GM12801 (cell line): ENCODE measurements around the gene DUSP8.

Experiments
- CTCF ChIP-seq: IDR thresholded peaks from one replicate; pipeline ENCODE4 v1.5.1; 2011; ENCODE audit warnings: control low read depth; ENCODE audit not compliant: insufficient read length; ENCODE audit errors: extremely low read depth

Gene DUSP8

GRCh38 chr11:1530686-1531448, 41.2 kb downstream of the DUSP8 start:
- no peak for TF ChIP-seq CTCF

- no peak for TF ChIP-seq CTCF
These were observed 42.3 kb downstream of the DUSP8 start for GRCh38 chr11:1529774-1530173.

GRCh38 chr11:1529286-1529685, 42.8 kb downstream of the DUSP8 start:
- no peak for TF ChIP-seq CTCF

GRCh38 chr11:1528710-1529109, 43.4 kb downstream of the DUSP8 start:
- TF ChIP-seq CTCF = no peak

GRCh38 chr11:1526785-1527184, 45.3 kb downstream of the DUSP8 start:
- no peak for TF ChIP-seq CTCF

GRCh38 chr11:1523779-1524178, 48.3 kb downstream of the DUSP8 start:
- TF ChIP-seq CTCF = no peak

GRCh38 chr11:1523077-1523476, 49.0 kb downstream of the DUSP8 start:
- no peak for TF ChIP-seq CTCF
